Kidney (tissue), 14 donors: ENCODE measurements around the gene SPSB3. TPM values are rescaled to one million over a fixed set of nuclear protein-coding genes. Genes with fewer than 3 reads are reported as not detected.

Source experiments
- DNase-seq, 5 donors: peaks; one replicate each; pipeline ENCODE4 v3.0.0-alpha.2; 2013 to 2020
- FAIRE-seq: peaks from 2 replicates; lab custom pipeline; 2012; peaks lifted over from hg19 to GRCh38; lab: Jason Lieb, UNC
- H3K27ac ChIP-seq, 2 donors: one replicate each; pipeline ENCODE4 v1.7.0; 2013; ENCODE audit warnings: low read depth in 2 of 2, low read length in 2 of 2, inconsistent platforms in 1 of 2
- H3K27me3 ChIP-seq: one replicate; pipeline ENCODE4 v1.7.1; 2013; ENCODE audit warnings: low read length, inconsistent platforms; ENCODE audit not compliant: control insufficient read depth, insufficient read depth
- H3K36me3 ChIP-seq, 3 donors: one replicate each; pipeline versions ENCODE4 v1.7.0 to v1.7.1; 2013; ENCODE audit warnings: low read length in 3 of 3, control low read depth in 1 of 3, inconsistent platforms in 1 of 3; ENCODE audit not compliant: insufficient read depth in 3 of 3, control insufficient read depth in 2 of 3
- H3K4me1 ChIP-seq, 3 donors: one replicate each; pipeline versions ENCODE4 v1.7.0 to v1.7.1; 2013; ENCODE audit warnings: low read length in 3 of 3, inconsistent platforms in 1 of 3, low read depth in 1 of 3; ENCODE audit not compliant: control insufficient read depth in 2 of 3, insufficient read depth in 2 of 3
- H3K4me3 ChIP-seq, 3 donors: one replicate each; pipeline versions ENCODE4 v1.7.0 to v1.8.1; 2013; ENCODE audit warnings: low read length in 3 of 3, control low read depth in 1 of 3, inconsistent platforms in 1 of 3
- H3K9ac ChIP-seq, 3 donors: one replicate each; pipeline versions ENCODE4 v1.7.0 to v1.7.1; 2013; ENCODE audit warnings: low read length in 3 of 3, control low read depth in 1 of 3, inconsistent platforms in 1 of 3
- H3K9me3 ChIP-seq, 3 donors: one replicate each; pipeline versions ENCODE4 v1.7.0 to v1.7.1; 2013; ENCODE audit warnings: low read length in 3 of 3, control low read depth in 1 of 3, inconsistent platforms in 1 of 3; ENCODE audit not compliant: control insufficient read depth in 2 of 3, insufficient read depth in 1 of 3
- intact Hi-C: fragments of 100-400 bp; cut with DNase I; formaldehyde crosslinking; loops from one replicate; pipeline ENCODE4 v1.11.1; 2022
- polyA plus RNA-seq: library from polyadenylated mRNA; stranded (reverse); fragments of 350-450 nt; fragmentation: Illumina TruSeq; extraction: RNeasy Lipid Tissue Mini Kit (QIAGEN cat#74804); gene quantifications from one replicate; pipeline ENCODE4 v1.2.3, GENCODE V29; 2014; ENCODE audit warnings: low read depth, low replicate concordance; ENCODE audit not compliant: insufficient read depth
- total RNA-seq: library from RNA; stranded (reverse); fragmentation: NEBNext Ultra II Directional; extraction: Animal tissue kit (Norgen Biotek cat#: 25700); gene quantifications from one replicate; pipeline ENCODE4 v1.2.1, GENCODE V29; 2021
- TF ChIP-seq, protein P1 (sequence below): IDR thresholded peaks from 3 replicates; pipeline ENCODE4 v1.5.1; 2012; ENCODE audit warnings: mild to moderate bottlenecking, moderate library complexity, borderline replicate concordance; ENCODE audit not compliant: insufficient read depth; ENCODE audit errors: extremely low read depth
- donor health status: control.
- donor health status: control.
- donor health status: control.
- donor health status: control.
- donor health status: control.
- donor health status: DM: yes; HTN: yes; CAD: no.
- donor health status: Normal renal cell carcinoma (clear cell type).

The SPSB3 gene
- total and polyA plus RNA-seq, 2 donors from 2014 or later = 55.1 to 57.7 TPM

DNA sequence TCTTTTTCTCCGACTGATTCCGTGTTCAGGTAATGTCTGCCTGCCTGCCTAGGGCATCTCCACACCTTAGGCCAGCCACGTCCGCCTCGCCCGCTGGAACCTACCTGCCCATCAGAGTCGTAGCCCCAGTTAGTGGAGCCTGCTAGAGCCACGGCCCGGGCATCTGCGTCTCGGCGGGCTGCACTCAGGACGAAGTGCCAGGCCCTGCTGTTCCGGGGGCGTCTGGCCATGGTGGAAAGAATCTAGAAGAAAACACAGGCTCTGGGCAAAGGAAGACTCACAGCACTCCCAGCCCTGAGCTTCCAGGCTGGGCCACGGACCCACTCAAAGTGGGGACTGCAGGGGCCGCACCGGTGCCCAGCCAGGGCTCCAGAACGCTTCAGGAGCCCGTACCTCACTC is 1.1 kb downstream of the SPSB3 start:
- peak overlapping the region; percentile 51 to 88 (median 66) for H3K4me3 ChIP-seq
- FAIRE-seq (no peak), DNase-seq (peak in 1 of 5 donors; percentile 50)
- peak overlapping the region in 1 of 3 donors; percentile 58 for H3K9ac ChIP-seq
- TF ChIP-seq, protein P1, sequence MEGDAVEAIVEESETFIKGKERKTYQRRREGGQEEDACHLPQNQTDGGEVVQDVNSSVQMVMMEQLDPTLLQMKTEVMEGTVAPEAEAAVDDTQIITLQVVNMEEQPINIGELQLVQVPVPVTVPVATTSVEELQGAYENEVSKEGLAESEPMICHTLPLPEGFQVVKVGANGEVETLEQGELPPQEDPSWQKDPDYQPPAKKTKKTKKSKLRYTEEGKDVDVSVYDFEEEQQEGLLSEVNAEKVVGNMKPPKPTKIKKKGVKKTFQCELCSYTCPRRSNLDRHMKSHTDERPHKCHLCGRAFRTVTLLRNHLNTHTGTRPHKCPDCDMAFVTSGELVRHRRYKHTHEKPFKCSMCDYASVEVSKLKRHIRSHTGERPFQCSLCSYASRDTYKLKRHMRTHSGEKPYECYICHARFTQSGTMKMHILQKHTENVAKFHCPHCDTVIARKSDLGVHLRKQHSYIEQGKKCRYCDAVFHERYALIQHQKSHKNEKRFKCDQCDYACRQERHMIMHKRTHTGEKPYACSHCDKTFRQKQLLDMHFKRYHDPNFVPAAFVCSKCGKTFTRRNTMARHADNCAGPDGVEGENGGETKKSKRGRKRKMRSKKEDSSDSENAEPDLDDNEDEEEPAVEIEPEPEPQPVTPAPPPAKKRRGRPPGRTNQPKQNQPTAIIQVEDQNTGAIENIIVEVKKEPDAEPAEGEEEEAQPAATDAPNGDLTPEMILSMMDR = no peak
- intact Hi-C loops = no loop called here
- H3K9me3 ChIP-seq = no peaks in the 10 kb centered on the region
- H3K36me3 ChIP-seq = peaks cover 2 to 5% (median 4%) of the 10 kb centered on the region in 3 donors
- H3K27me3 ChIP-seq = no peaks in the 10 kb centered on the region
- H3K27ac ChIP-seq = no peak overlapping the region
- peaks cover 0 to 16% (median 12%) of the 10 kb centered on the region in 3 donors for H3K4me1 ChIP-seq

DNA sequence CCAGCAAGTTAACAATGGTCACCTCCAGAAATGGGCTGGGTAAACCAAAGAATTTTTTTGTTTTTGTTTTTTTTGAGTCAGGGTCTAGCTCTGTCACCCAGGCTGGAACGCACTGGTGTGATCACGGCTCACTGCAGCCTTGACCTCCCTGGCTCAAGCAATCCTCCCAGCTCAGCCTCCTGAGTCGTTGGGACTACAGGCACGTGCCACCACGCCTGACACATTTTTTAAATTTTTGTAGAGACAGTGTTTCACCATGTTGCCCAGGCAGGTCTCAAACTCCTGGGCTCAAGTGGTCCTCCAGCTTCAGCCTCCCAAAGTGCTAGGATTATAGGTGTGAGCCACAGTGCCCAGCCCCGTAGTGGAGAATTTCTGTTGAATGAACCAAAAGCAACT is 1.7 kb downstream of the SPSB3 start:
- no peaks in the 10 kb centered on the region for H3K27me3 ChIP-seq
- peak overlapping the region in 2 of 3 donors; percentile 30 to 88 for H3K4me3 ChIP-seq
- TF ChIP-seq, protein P1 = no peak
- H3K36me3 ChIP-seq = peaks cover 2 to 5% (median 4%) of the 10 kb centered on the region in 3 donors
- H3K9me3 ChIP-seq = no peaks in the 10 kb centered on the region
- no peak for DNase-seq
- no peak overlapping the region for H3K27ac ChIP-seq
- intact Hi-C loops = no loop called here
- H3K9ac ChIP-seq = no peak overlapping the region
- peaks cover 0 to 16% (median 12%) of the 10 kb centered on the region in 3 donors for H3K4me1 ChIP-seq
- FAIRE-seq = no peak

DNA sequence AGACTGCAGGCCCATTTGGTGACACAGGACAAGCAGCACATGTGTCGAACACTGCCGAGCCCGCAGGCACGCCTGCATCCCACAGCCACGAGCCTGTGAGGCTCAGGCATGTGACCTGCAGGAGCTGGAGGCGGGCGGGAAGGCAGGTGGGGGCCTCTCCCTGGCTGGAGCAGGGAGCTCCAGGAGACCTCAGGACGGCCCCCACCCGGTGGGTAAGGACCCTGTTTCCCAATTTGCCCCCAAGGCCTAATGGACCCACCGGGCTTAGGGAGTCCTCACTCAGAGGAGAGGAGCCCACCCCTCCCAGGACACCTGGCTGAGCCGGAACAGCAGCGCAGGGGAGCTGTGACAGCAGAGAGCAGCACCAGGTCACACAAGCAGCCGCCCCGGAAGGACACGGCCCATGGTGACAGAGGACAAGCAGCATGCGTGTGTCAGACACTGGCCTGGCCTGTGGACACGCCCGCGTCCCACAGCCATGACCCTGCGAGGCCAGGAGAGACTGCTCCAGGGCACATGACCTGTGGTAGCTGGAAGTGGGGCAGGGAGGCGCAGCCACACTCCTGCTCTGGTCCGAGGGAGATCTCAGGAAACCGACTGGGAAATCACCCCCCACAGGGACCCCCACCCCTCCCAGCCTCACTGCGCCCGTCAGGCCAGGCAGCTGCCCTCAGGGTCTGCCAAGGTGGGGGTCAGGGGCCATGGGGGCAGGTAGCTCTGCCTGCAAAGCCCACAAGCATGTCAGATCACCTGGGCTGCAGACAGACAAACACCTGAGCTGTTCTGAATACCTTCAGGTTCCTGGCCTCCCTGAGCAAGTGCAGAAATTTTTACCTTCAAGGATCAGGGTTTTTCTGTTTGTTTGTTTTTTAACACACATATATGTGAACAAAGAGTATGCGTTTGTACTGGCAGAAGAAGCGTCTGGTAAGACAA is 2.4 kb downstream of the SPSB3 start:
- Histone ChIP-seq H3K27ac (no peak overlapping the region), H3K9ac (no peak overlapping the region), H3K9me3 (no peaks in the 10 kb centered on the region), H3K4me3 (no peak overlapping the region), H3K4me1 (peaks cover 0 to 16% (median 12%) of the 10 kb centered on the region in 3 donors), H3K36me3 (peaks cover 2 to 9% (median 4%) of the 10 kb centered on the region in 3 donors), H3K27me3 (no peaks in the 10 kb centered on the region)
- intact Hi-C loops = no loop called here
- no peak for FAIRE-seq
- DNase-seq = peak in 1 of 5 donors; percentile 54
- TF ChIP-seq, protein P1 = no peak
